TTC549 (cell line): ENCODE results near the gene CNTN4.
"Not testable (repeated sequence)": the region's sequence is repeated elsewhere in the genome, so short reads cannot be mapped to it uniquely, and the experiment has no call there.

Experiments
- FAIRE-seq: peaks from 2 replicates; lab custom pipeline; 2012; peaks lifted over from hg19 to GRCh38; lab: Jason Lieb, UNC

CNTN4 gene

DNA sequence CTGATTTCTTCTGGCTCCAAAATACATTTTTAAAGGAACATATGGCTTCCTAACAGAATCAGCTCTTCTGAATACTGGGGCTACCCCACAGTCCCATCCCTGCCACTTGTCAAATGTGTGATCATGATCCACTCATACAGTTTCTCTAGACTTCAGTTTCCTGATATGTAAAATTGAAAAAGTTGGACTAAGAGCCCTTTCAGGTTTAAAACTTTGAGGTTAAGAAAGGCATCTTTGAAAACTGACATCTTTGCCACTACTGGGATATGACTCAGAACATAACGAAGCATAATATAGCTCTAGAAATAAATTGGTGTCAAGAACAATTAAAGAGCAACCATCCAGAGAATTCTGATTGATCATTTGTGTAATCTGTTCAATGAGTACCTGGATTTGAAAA is 763.3 kb downstream of the CNTN4 start:
- FAIRE-seq, result no peak

DNA sequence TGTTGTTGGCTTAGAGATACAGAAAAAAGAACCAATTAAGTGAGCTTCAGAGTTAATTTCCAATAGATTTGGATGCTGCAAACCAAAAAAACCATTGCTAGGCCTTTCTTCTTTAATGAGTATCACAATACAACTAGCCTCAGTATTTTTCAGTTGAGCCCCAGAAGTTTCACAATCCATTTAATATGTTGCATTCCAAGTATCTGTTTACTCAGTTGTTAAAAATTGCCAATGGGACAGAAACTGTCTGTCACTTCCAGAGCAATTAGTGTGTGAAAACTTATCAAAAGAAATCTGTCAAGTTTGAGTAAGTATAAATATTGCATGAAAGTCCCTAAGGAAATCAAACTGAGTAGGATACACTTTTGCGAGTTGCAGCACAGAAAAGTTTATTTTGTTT is 763.7 kb downstream of the CNTN4 start:
- FAIRE-seq, result no peak

DNA sequence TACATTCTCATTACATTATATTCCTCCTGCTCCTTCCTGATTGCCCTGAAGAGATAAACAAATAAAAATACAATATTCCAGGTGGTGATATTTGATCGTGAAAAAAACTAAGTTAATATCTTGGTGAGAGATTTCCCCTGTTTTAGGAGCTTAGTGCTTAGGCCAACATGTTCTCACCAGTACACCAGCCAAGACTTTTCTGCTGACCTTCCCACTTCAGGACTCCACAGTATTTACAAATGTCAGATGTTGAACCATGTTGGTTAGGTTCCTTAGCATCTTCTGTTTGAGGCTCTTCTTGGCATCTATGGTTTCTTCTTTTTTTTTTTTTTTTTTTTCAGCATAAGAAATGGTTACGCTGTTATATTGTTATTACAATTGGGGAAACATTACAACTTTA is 764.5 kb downstream of the CNTN4 start:
- no peak for FAIRE-seq

DNA sequence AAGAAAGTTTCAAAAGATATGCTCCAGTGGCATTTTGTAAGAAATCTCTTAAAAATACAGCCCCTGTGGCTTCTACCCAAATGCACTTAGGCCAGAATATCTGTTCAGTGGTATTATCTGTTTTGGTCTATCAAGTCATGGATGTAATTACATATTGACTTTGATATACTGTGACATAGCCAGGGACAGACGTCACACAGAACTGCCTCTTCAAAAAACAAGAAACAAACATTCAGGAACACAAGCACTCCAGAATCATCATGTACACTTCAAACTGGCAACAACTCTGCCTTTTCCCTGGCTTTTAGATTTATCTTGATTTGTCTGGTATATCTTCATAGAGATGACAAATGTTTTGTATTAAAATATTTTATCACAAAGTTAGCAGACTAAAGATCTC is 771.2 kb downstream of the CNTN4 start:
- FAIRE-seq, result no peak

DNA sequence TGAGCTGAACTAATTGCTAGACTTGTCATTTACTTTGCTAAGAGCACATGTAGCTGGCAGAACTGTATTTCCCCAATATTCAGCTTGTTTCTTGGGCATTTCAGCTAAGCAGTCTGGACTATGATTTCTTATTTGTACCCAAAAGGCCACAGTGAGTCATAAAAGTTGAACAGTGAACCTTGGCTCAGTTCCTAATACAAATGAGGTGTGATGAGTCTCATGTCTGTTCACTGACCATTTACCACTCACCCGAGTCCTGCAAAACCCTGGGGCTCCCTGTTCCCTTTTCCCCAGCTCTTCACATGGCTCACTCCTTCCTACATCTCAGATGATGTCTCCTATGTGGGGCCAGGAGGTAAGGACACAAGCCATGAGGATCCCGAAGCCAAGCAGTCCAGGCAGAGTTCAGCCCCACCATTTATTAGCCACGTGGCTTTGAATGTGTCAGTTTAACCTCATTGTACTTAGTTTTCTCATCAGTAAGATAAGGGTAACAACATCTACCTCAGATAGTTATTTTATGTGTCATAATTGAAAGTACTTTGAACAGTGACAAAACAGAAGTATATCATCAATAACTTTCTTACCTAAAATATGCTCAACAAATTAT is 772.2 kb downstream of the CNTN4 start:
- FAIRE-seq, result no peak

DNA sequence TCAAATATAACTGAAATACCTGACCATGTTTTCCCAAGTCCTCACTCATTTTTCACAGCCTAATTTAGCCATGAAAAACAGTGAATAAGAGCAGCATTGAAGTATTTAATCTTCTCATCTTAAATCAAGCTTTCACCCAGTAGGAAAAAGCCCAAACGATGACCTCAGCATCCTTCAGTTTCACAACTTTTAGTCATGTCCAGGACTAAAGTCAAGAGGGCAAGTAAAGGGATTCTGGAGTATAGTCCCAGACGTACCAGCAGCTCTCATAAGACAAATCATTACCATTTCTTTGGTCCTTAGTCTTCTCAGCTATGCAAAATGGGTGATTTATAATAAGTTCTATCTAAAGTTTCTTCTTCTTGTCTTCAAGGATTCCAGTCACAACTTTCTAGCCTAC is 774.2 kb downstream of the CNTN4 start:
- FAIRE-seq, result no peak

DNA sequence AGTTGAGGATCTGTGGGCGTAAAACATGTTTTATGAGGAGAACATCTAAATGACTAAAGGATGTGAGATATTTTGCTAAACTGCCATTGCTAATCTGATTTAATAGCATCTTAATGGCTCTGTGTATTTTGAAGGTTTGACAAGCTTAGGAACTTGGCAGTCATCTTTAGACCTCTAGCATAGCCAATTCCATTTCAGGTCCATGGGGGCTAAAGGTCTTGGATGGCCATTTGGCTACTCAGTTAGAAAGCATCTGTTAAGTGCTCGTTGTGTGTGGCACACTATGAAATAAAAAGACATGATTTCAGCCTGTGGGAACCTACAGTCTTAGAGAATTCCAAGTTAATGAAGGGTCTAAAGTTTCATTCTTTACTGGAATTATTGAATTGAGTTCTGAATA is 775.3 kb downstream of the CNTN4 start:
- no peak for FAIRE-seq

DNA sequence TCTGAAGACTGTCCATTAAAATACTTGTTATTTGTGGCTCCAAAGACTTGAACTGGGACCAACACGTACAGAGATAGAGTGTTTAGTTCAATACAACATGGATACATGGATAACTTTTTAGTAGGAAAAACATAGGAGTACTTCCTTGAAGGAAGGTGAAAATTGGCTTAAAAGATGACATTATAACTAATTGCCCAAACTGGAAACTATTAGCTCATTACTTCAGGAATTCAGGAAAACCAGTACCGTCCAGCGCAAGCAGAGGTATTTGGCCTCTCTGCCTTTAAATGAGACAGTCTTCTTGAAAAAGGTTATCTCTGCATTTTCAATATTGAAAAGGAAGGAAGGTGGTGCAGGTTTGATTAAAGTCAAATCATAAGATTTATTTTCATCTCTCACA is 777.0 kb downstream of the CNTN4 start:
- FAIRE-seq, result no peak

DNA sequence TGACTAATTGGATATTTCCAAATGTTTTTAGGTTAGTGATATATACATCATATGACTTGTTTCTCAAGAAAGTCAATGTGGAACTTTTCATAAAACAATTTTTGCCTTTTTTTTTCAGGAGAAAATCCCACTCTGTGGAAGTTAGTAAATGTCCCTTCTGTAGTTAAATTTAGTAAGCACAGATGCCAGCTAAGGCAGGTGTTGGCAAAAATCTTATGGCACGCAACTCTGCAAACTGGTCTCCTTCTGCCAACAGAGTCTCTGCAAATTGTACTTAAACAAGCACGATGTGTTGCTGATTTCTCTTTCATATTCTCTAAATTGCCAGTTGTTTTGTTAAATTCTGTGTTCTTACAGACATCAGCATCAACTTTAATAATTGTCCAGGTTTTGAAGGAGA is 777.7 kb downstream of the CNTN4 start:
- FAIRE-seq, result no peak

DNA sequence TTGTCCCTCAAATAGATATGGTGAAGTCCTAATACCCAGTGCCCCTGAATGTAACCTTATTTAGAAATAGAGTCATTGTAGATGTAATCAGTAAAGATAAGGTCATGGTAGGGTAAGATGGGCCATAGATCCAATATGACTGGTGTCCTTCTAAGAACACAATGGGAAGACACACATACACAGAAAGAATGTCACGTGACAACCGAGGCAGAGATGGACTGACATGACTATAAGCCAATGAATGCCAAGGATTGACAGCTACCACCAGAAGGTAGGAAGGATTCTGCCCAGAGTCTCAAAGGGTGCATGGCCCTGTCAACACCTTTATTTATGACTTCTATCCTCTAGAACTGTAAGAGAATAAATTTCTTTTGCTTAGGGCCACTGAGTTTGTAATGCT is 780.4 kb downstream of the CNTN4 start:
- no peak for FAIRE-seq

DNA sequence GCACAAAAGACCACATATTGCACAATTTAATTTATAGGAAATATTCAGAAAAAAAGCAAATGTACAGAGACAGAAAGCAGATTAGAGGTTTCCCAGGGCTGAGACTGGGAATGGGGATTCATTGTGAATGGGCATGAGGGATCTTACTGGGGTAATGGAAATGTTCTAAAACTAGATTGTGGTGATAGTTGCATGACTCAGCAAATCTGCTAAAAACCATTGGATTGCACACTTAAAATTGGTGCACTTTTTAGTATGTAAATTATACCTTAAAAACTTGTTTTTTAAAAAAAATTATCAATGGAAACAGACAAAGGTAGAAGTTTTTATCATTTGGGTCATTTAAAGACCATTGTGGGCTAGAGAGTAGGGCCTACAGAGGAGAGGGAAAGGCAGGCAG is 780.9 kb downstream of the CNTN4 start:
- no peak for FAIRE-seq

DNA sequence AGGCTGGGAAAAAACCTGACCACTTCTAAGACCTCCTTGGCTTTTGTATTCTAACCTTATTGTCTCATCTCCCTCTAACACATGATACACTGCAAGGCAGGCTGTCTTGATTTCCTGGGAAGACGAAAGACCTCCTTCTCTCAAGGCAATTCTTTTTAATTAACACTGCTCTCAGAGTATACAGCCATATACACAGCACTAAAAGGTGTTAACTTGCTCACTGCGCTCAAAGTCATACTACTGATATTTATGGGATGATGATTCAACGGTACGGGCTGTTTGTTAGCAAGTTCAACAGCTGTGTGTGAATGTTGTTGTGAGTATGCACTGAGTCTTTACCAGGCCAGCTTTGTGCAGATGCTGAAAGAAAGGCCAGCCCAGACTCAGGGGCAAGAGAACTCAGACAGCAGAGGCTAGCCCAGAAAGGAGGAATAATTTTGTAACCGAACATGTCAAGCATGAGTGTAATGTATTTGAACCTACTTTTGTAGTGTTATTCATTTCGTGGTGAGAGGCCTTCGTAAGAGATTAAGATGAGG is 781.6 kb downstream of the CNTN4 start:
- no peak for FAIRE-seq

DNA sequence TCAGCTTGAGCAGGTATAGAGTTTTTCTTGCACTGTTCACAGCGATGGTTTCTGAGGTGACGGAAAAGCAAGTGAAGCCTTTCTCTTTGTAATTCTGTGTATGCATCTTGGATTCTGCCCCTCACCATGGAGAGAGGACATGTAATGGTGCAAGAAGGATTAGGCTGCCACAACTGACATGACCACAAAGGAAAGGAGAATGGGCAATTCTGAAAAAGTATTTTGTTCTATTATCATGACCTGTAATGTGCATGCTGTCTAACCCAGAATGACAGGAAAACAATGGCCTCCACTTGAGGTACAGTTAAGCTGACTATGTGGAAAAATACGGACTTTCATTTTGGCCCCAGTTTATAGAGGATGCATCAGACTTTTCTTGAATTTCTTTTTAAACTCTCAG is 784.6 kb downstream of the CNTN4 start:
- FAIRE-seq, result no peak

DNA sequence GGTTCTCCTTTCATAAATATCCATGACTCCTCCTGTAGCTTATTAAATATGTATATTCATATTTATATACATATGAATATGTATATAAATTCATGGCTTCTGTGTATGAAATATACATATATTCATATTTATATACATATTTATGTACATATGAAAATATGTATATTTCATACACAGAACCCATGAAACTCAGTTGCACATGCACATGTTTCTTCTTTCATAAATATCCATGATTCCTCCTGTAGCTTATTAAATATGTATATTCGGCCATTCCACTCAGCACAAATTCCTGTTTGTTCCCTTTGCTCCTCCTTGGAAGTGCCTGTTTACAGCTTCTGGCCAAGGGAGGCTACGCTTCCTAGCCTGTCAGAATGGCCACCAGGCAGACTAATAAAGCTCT is 789.9 kb downstream of the CNTN4 start:
- FAIRE-seq, result no peak

DNA sequence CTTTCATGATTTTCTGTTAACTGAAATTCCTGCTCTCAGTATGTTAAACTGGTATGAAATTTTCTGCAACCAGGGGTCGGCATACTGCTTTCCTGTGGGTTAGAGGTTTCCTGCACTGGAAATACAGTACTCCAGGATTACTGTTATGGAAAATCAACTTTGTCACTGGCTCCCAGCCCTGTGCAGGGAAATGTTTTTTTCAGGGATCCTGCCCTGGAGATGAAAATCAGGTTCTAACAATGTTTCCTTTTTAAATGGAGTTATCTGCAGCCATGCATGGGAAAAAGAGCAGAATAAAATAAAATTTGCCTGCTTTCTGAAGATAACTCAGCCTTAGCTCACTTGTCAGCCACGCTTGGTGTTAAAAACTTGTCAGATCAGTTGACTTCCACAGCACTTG is 791.1 kb downstream of the CNTN4 start:
- FAIRE-seq, result no peak

DNA sequence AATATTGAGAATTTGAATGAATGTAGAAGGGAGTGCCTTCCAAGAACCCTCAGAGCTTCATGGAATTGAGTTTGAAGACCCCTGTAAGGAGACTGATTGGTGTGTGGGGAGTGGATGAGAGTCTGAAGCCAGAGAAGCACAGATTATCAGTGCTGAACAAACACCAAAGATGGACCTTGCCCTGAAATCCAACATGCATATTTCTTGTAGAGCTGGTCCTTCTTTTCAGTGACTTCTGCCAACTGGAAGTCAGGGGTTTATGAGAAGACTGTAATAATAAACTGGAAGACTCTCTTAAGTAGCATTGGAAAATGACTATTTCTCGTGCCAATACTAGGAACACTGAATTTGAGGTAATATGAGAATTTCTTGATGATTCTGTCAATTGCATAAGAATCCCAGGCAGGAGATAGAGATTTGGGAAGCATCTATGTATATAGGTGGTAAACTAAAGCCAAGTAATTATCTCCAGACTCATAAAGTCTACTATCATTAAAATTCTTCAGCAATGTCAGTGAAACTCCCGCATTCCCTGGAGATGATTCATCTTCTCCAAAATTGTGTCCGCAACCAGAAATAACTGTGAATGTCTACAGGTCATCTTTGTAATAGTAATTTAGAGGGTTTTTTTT is 797.8 kb downstream of the CNTN4 start:
- FAIRE-seq, result no peak

DNA sequence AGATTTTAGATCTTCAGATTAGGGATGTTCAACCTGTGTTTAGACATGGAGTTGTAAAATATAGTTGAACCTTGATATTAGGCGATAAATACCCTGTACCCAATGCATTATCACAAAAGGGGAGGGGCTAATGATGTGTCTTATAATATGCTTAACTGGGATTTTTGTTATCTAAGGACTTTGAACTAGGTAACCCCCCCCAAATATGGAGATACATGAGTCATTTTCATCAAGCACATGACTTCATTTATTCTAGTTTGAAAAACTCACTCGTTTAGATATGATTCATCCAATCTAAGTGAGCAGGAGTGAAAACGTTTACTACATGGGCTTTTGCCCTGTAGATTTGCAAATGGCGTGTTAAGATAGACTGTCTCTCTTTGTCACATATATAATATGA is 799.2 kb downstream of the CNTN4 start:
- FAIRE-seq, result no peak

DNA sequence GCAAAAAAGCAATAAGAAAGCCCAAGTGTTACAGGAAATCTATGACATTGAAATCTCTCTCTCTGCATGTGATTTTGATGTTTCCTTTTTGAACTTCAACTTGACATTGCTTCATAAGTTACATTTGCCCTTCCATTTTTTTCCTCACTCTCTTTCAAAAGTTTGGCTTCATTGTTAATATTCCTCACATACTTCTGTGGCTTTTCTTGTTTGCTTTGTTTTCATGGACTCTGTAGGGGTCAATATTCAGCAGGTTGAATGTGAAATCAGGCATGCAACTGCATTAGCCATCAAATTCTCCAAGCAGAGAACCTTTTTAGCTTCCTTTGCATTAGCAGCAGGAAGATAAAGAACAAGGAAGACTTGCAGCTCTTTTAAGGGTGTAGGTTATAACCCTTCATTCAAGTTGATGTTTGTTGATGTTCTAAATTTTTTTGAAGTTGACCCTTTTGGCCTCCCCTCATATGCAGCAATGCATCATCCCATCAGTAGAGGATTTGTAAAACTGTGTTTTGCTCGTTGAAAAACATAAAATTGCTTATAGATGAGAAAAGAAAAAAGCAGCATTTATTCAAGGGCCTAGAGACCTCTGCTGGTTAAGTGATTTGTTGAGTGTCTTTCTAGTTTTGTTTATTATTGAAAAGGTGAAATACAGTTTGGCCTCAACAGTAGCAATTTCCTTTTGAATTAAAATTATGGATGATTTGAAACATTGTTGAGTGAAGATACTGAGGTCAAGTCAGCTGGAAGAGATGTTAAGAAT is 800.1 kb downstream of the CNTN4 start:
- FAIRE-seq, result no peak

DNA sequence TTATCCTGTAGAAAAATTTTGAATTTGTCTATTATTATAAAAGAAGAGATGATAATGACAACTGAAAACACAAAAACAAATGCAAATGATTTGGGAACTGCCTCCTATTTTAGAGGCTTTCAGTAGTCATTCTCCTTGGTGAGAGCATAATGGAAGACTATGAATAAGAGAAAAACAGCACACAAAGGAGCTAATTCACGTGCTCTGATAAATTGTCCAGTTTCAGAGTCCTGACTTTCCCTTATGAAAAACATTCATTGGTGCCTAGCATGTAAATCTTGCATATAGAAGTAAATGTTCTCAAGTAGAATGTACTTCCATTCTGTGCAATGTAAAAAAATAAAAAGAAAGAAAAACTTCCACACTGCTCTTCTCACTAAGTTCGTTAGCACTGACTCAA is 805.4 kb downstream of the CNTN4 start:
- FAIRE-seq, result no peak

DNA sequence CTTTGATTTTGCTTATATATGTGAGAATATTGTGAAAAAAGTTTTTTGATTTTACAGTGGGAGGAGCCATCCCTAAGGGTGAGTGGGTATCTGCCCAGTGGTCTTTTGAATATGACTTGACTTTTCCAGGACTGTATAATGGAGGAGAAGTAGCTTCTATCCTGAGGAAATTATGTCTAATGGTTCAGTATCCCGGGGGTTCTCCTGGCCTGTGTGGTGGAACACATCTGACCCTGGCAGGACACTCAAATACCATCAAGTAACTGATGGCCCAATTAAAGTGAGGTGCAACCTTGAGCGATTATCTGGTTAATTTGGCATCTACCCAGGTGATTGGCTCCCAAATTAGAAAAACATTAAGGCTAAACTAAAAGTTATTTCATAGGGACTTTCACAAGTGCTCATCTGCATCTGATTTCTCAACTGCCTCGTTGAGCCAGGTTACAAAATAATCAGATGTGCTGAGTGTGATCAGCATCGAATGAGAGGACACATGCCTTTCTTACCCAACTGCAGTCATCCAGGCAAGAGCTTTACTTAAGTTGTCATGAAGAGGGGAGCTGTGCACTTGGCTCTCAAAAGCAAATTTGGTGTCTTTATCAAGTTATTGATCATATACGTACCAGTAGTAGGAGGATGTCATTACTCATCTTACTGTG is 810.2 kb downstream of the CNTN4 start:
- no peak for FAIRE-seq

DNA sequence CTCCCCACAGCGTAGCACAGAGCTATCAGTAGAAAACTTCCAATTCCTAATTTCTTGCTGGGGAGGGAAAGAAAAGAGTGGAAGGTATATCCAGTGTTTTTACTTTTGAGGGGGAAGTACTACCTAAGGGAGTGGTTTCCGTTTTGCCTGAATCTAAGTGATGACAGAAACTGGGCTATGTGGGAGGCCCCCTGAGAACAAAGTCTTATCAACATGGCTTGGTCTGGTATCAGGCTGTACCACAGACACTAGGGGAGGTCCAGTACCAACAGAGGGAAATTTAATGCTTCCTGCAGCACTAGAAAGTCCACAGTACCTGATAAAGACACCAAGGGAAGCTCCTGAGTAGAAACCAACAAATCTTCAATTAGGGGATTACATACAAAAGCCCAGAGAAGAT is 812.3 kb downstream of the CNTN4 start:
- FAIRE-seq, result no peak

DNA sequence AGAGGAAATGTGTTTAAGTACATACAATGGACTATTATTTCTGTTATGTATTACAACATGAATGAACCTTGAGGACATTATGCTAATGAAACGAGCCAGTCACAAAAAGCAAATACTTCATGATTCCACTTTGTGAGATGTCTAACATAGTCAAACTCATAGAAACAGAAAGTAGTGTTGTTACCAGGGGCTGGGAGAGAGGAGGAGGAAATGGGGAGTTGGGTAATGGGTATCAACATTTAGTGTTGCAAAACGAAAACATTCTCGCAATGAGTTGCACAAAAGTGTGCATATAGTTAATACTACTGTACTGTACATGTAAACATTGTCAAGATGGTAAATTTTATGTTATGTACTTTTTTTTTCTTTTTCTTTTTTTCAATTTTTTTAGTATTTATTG is 817.2 kb downstream of the CNTN4 start:
- FAIRE-seq, result no peak

DNA sequence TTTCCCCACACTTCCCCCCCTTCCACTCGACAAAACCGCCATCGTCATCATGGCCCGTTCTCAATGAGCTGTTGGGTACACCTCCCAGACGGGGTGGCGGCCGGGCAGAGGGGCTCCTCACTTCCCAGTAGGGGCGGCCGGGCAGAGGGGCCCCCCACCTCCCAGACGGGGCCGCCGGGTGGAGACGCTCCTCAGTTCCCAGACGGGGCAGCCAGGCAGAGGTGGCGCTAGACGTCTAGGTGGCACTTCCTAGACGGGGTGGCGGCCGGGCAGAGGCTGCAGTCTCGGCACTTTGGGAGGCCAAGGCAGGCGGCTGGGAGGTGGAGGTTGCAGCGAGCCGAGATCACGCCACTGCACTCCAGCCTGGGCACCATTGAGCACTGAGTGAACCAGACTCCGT is 818.0 kb downstream of the CNTN4 start:
- FAIRE-seq, result not testable (repeated sequence)
